Measurements from ENCODE around the gene SLC1A2.

SLC1A2 gene

GRCh38 chr11:35419184-35419829 lies at the start of gene SLC1A2:
Gene SLC1A2, minus strand, starts transcription at chr11:35419558. Its CDS starts 592 bp downstream, at chr11:35418966.
- peak; percentile 56 for DNase-seq

- DNase-seq: no peak
These were observed 46.7 kb upstream of the SLC1A2 start for GRCh38 chr11:35466058-35466457.

- no peak for DNase-seq
These were observed 45.0 kb upstream of the SLC1A2 start for GRCh38 chr11:35464308-35464707.

- DNase-seq: no peak
These were observed 44.0 kb upstream of the SLC1A2 start for GRCh38 chr11:35463331-35463751.

- no peak for DNase-seq
These were observed 42.7 kb upstream of the SLC1A2 start for GRCh38 chr11:35461917-35462538.

GRCh38 chr11:35459489-35459888 lies 40.1 kb upstream of the SLC1A2 start:
- DNase-seq: no peak

GRCh38 chr11:35458846-35459245 lies 39.5 kb upstream of the SLC1A2 start:
- no peak for DNase-seq

GRCh38 chr11:35454362-35454761 lies 35.0 kb upstream of the SLC1A2 start:
- DNase-seq: no peak

- DNase-seq: no peak
These were observed 17.4 kb upstream of the SLC1A2 start for GRCh38 chr11:35436581-35437250.

- DNase-seq: no peak
These were observed 14.2 kb upstream of the SLC1A2 start for GRCh38 chr11:35433588-35433987.

- no peak for DNase-seq
These were observed 13.1 kb upstream of the SLC1A2 start for GRCh38 chr11:35432464-35432863.

GRCh38 chr11:35427071-35427470 lies 7.7 kb upstream of the SLC1A2 start:
- no peak for DNase-seq

GRCh38 chr11:35426351-35426750 lies 7.0 kb upstream of the SLC1A2 start:
- no peak for DNase-seq

- DNase-seq: no peak
These were observed 6.3 kb upstream of the SLC1A2 start for GRCh38 chr11:35425603-35426212.

GRCh38 chr11:35424157-35424940 lies 5.0 kb upstream of the SLC1A2 start:
- DNase-seq: no peak

- no peak for DNase-seq
These were observed 1.0 kb upstream of the SLC1A2 start for GRCh38 chr11:35420371-35420770.

GRCh38 chr11:35419830-35420333 lies 524 bp upstream of the SLC1A2 start:
- no peak for DNase-seq

- peak; percentile 59 for DNase-seq
These were observed 825 bp downstream of the SLC1A2 start for GRCh38 chr11:35418282-35419183.

GRCh38 chr11:35415487-35415886 lies 3.9 kb downstream of the SLC1A2 start:
- DNase-seq: no peak

GRCh38 chr11:35414776-35415175 lies 4.6 kb downstream of the SLC1A2 start:
- DNase-seq: no peak

- DNase-seq: no peak
These were observed 5.0 kb downstream of the SLC1A2 start for GRCh38 chr11:35414311-35414710.

- DNase-seq: no peak
These were observed 5.8 kb downstream of the SLC1A2 start for GRCh38 chr11:35413598-35413997.

All from activated CD8-positive, alpha-beta memory T cell treated with anti-CD3 and anti-CD28 coated beads, Interleukin-2, amount 50 U/mL, for 48 hours (primary cell).